Stimulated activated CD4-positive, alpha-beta T cell treated with anti-CD3 and anti-CD28 coated beads, Interleukin-1b, Interleukin-23, amount 100 ng/mL, for 24 hours (primary cell): ENCODE results near the gene ZNF599.
"Not testable (repeated sequence)": the region's sequence is repeated elsewhere in the genome, so short reads cannot be mapped to it uniquely, and the experiment has no call there.

Experiments used
- DNase-seq, 4 experiments: peaks; one replicate each; pipeline ENCODE4 v3.0.0-alpha.2; 2020; ENCODE audit warnings: low read depth in 4 of 4, low spot score in 1 of 4

The ZNF599 gene

GRCh38 chr19:34772697-34773554 is at the start of gene ZNF599:
Gene ZNF599, minus strand, starts transcription at chr19:34773215. Its CDS starts 374 bp downstream, at chr19:34772841.
- peak; percentile 81 to 87 (median 82) for DNase-seq

DNA sequence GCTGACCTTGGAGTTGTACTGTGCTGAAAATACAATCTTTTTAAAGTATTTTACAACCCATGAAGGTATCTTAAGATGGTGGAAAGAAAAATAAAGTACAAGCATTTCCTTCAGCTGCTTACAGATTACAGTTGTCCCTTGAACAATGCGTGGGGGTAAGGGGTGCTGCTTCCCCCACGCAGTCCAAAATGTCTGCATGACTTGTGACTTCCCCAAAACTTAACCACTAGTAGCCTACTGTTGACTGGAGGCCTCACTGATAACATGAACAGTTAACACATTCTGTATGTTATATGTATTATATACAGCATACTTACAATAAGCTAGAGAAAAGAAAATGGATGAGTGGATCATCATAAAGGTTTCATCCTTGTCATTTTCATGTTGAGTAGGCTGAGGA is 45.3 kb upstream of the ZNF599 start:
- no peak for DNase-seq

DNA sequence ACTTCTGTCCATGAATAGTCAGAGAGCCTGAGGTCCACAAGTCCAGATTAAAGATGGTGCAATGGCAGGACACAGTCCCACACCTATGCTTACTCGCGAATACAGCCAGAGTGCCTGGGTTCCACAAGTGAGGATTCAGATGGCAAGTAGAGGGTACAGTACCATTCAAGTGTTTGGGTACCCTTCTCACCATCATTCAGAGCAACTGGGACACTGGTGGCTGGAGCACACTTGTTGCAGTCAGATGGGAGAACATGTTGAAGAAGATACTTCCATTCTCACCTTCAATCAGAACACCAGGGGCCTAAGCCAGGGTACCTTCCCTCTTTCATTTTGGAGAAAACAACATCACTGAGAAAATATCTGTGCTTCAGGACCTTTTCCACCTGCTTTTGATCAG is 43.7 kb upstream of the ZNF599 start:
- no peak for DNase-seq

- no peak for DNase-seq
These were observed 35.6 kb upstream of the ZNF599 start for GRCh38 chr19:34808566-34808965.

DNA sequence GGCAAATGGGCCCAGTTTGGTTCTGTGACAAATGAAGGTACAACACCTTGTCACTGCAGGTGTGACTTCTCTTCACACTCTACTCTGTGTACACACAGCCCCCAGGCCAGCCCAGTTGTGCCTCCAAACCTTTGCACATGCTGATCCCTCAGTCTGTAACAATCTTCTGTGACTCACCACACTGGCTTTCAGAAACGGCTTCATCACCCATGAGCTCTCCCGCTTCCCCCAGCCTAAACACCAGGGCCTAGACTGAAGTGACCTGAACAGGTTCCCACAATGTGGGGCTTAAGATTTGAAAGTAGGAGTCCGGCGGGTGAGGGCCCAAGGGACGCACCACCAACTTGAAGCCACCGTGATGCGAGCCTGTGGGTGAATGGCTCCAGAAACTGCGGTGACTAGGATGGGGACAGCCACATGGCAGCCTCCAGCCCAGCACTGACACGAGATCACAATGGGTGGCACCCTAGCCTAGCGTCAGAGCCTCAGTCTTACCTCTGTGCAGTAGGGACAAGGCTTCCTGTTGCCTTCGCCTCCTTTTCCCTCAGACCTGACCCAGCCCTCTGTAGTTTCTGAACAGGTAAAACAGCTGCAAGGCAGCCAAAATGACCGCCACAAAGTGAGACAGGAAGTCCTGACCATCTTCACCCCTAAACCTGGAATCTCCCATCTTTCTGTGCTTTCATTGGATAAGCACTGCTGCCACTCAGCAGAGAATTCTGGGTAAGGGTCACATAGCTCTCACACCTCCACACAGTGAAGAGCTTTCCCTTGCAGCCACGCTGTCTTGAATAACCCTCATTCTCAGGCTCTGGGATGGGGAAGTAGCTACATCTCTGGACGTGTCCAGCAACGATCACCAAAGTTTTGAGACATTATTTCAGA is 34.2 kb upstream of the ZNF599 start:
- DNase-seq, result no peak

- no peak for DNase-seq
These were observed 31.1 kb upstream of the ZNF599 start for GRCh38 chr19:34804115-34804514.

- DNase-seq, result not testable (repeated sequence)
These were observed 23.9 kb upstream of the ZNF599 start for GRCh38 chr19:34796953-34797352.

GRCh38 chr19:34794066-34794960 is 21.3 kb upstream of the ZNF599 start:
- no peak for DNase-seq

- no peak for DNase-seq
These were observed 20.6 kb upstream of the ZNF599 start for GRCh38 chr19:34793565-34793964.

DNA sequence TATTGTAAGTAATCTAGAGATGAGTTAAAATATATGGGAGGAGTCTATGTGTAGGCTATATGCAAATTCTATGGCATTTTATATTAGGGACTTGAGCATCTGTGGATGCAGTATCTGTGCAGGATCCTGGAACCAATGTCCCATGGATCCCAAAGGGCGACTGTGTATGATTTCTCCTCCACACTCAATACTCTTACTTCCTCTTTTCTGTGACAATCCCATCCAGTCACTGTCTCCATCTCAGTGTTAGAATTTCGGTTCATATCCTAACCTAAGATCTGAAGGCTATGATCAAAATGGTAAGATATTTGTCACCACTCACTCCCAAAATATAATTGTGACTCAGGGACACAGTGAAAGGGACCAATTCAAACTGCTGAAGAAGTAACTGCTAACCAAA is 15.1 kb upstream of the ZNF599 start:
- DNase-seq, result no peak

DNA sequence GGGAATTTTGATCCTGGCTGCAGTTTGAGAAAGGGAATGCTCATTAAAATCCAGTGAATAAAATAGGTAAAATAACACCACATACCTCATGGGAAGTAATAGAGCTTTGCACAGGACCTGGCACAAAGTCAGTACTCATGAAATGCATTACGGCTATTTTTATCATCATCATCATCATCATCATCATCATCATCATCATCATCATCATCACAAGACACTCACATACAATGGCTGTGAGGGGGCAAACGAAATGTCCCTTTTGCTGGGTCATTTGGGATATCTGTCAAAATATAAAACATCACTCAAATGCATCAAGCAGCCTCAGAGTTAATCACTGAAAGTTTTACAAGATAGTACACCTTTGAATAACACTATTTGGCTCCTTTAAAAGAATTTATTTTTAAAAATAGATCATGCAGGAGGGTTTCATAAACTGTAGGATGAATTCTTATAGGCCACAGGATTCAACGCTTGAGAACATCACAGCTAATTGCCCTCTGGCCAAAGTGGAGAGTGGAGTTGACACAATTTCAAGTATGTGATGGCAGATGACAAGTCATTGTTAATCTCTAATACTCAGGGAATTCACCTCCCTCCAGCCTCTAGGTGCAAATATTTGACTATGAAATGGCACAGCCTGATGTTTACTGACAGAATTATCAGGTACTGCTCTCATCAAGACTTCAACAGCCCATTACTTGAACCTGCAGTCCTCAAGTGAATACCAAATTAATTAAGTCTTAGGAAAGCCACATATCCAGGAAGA is 14.2 kb upstream of the ZNF599 start:
- DNase-seq, result no peak

DNA sequence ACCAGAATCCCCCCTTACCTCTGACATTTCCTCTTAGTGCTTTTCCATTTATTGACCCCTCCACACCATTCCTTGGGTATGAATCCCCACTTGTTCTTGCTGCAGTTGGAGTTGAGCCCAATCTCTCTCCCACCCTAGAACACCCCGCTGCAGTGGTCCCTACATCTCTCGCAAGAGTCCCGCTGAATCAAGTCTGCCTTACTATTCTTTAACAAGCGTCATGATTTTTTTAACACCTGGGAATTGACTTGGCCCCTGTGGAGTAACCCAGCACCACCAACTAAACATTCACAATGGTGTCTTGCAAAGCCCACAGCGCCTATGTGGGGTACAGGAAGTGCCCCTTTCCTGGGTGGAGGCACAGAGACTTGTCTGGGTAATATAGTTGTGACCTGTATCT is 13.2 kb upstream of the ZNF599 start:
- DNase-seq, result no peak

DNA sequence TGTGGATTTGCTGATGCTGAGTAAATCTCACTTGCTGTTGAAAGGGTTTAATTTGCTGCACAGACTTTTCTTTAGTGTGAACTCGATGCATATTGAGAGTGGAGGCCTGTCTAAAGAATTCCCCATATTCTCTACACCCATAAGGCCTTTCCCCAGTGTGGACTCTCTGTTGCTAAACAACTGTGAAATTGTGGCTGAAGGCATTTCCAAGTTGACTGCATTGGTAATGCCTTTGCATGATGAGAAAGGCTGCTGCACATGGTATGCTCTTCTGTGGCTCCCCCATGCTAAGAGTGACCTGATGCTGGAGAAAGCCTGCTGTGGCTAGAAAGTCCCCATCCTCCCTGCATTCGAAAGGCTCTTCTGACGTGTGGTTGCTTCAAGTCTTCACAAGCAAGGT is 6.6 kb upstream of the ZNF599 start:
- no peak for DNase-seq

- no peak for DNase-seq
These were observed 5.3 kb upstream of the ZNF599 start for GRCh38 chr19:34778342-34778741.

GRCh38 chr19:34774857-34775256 is 1.8 kb upstream of the ZNF599 start:
- no peak for DNase-seq

DNA sequence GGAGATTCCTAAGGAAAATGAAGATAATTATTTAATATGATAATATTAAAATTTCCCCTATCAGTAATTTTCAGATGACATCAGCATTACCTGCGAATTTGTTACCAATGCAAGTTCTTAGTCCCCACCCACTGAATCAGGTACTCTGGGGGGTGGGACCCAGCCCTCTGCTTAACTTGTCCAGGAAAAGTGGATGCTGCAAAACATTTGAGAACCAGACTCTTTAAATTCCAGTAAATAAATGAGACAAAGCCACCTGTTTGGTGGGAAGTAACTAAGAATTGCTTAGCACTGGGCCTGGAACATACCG is 495 bp upstream of the ZNF599 start:
- no peak for DNase-seq

GRCh38 chr19:34767951-34768350 is 5.1 kb downstream of the ZNF599 start:
- no peak for DNase-seq

DNA sequence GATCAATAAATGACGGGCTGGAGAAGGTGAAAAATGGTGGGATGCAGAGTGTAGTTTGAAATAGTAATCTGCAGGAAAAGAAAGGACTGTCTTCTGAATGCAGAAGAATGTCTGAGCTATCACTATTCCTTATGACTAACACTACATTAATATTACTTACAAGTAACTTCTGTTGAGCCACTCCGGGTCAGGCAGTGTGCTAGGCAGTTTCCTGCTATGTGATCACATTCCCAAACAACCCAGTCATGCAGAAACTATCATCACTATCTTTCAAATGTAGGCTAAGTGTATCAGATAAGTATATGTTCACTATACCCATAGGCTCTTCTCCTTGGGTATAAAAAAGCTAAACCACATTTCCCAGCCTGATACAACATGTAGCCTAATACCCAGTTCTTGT is 6.6 kb downstream of the ZNF599 start:
- DNase-seq, result no peak

DNA sequence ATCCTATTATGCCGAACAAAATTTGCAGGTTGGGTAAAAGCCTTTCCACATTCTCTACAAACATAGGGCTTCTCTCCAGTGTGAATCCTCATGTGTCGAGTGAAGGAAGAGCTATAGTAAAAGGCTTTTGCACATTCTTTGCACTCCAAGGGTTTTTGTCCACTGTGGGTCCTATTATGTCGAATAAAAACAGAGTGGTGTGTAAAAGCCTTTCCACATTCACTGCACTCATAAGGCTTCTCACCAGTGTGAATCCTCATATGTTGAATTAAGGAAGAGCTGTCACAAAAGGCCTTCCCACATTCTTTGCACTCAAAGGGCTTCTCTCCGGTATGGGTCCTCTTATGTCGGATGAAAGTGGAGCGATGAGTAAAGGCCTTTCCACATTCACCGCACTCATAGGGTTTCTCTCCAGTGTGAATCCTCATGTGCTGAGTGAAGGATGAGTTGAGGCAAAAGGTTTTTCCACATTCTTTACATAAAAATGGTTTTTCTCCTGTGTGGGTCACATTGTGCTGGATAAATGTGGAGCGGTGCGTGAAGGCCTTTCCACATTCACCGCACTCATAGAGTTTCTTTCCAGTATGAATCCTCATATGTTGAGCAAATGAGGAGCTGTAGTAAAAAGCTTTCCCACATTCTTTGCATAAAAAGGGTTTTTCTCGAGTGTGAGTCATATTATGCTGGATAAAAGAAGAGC is 13.6 kb downstream of the ZNF599 start:
- DNase-seq, result no peak

DNA sequence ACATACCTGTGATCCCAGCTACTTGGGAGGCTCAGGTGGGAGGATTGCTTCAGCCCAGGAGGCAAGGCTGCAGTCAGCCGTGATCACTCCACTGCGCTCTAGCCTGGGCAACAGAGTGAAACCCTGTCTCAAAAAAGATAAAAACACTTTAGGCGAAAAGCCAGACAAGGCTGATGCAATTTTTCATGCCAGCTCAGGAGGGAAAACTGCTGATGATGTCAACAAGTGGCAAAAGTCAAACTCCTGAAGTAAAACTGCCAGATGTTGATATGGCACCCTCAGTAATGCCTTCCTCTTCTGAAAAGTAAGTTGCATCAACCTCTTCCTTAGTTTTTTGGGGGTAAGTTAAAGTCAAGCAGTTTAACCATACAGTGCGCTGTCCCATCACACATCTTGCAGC is 15.6 kb downstream of the ZNF599 start:
- no peak for DNase-seq
